HUES6 (cell line): ENCODE results near the gene TRAIP.
"Not testable (repeated sequence)": the region's sequence is repeated elsewhere in the genome, so short reads cannot be mapped to it uniquely, and the experiment has no call there.

Experiments
- H3K27ac ChIP-seq: 2 replicates; pipeline ENCODE4 v1.7.0; 2013; ENCODE audit warnings: low read depth, mild to moderate bottlenecking, low read length, inconsistent platforms
- H3K27me3 ChIP-seq: 2 replicates; pipeline ENCODE4 v1.6.1; 2013; ENCODE audit warnings: low read length; ENCODE audit not compliant: control insufficient read depth, insufficient read depth
- H3K36me3 ChIP-seq: 2 replicates; pipeline ENCODE4 v1.6.1; 2013; ENCODE audit warnings: low read length; ENCODE audit not compliant: control insufficient read depth, insufficient read depth
- H3K4me1 ChIP-seq: 2 replicates; pipeline ENCODE4 v1.6.1; 2013; ENCODE audit warnings: low read length; ENCODE audit not compliant: control insufficient read depth, insufficient read depth
- H3K4me3 ChIP-seq: 2 replicates; pipeline ENCODE4 v1.5.1; 2013; ENCODE audit warnings: low read depth, low read length
- H3K9ac ChIP-seq: one replicate; pipeline ENCODE4 v1.6.1; 2013; ENCODE audit warnings: mild to moderate bottlenecking, low read length
- H3K9me3 ChIP-seq: 2 replicates; pipeline ENCODE4 v1.6.1; 2013; ENCODE audit warnings: low read depth, low read length; ENCODE audit not compliant: control insufficient read depth, insufficient read depth

TRAIP gene

DNA sequence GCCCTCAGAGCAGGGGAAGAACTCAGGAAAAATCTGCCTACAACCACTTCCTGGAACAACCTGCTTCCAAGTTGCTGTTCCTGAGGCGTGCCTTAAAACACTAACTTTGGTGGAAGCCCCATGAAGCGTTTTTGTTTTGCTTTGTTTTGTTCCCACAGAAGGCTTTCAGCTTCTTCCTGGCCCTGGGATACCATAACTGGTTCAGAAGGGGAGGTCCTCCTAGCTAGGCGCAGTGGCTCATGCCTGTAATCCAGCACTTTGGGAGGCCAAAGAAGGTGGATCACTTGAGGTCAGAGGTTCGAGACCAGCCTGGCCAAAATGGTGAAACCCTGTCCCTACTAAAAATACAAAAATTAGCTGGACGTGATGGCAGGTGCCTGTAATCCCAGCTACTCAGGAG, 68.8 kb downstream of the TRAIP start:
- no peaks in the 10 kb centered on the region for H3K9me3 ChIP-seq
- H3K36me3 ChIP-seq, result 0 out of 2 replicates have a peak, but pooled peaks cover 5% of the 10 kb centered on the region
- H3K27ac ChIP-seq, result no peak overlapping the region
- H3K27me3 ChIP-seq, result no peaks in the 10 kb centered on the region
- H3K4me3 ChIP-seq, result no peak overlapping the region
- H3K9ac ChIP-seq, result no peak overlapping the region
- peaks cover 10% of the 10 kb centered on the region for H3K4me1 ChIP-seq

- Histone ChIP-seq H3K27ac (no peak overlapping the region), H3K4me3 (peak overlapping the region; percentile 82), H3K36me3 (0 out of 2 replicates have a peak, but pooled peaks cover 5% of the 10 kb centered on the region), H3K4me1 (peaks cover 10% of the 10 kb centered on the region), H3K9me3 (no peaks in the 10 kb centered on the region), H3K9ac (no peak overlapping the region), H3K27me3 (no peaks in the 10 kb centered on the region)
These were observed 69.2 kb downstream of the TRAIP start for GRCh38 chr3:49787182-49787464.

GRCh38 chr3:49786357-49787181, 69.8 kb downstream of the TRAIP start, which contains the start of gene IP6K1:
IP6K1 (minus strand) TSS chr3:49786542; CDS start chr3:49748040, 38,502 bp downstream.
- H3K36me3 ChIP-seq, result peaks cover 6% of the 10 kb centered on the region
- peak within 1 kb of the TSS; percentile 74 for H3K9ac ChIP-seq
- peak within 1 kb of the TSS; percentile 41; the same call in 1 of the 2 replicates for H3K27ac ChIP-seq
- peaks cover 10% of the 10 kb centered on the region for H3K4me1 ChIP-seq
- peak within 1 kb of the TSS; percentile 82 for H3K4me3 ChIP-seq
- H3K27me3 ChIP-seq, result no peaks in the 10 kb centered on the region
- no peaks in the 10 kb centered on the region for H3K9me3 ChIP-seq

- Histone ChIP-seq H3K27me3 (no peaks in the 10 kb centered on the region), H3K9ac (peak overlapping the region; percentile 74), H3K4me1 (peaks cover 10% of the 10 kb centered on the region), H3K27ac (0 out of 2 replicates have a peak overlapping the region, but pooled peaks have one; percentile 2), H3K9me3 (no peaks in the 10 kb centered on the region), H3K36me3 (peaks cover 10% of the 10 kb centered on the region), H3K4me3 (peak overlapping the region; percentile 82)
These were observed 70.6 kb downstream of the TRAIP start for GRCh38 chr3:49785565-49786356.

DNA sequence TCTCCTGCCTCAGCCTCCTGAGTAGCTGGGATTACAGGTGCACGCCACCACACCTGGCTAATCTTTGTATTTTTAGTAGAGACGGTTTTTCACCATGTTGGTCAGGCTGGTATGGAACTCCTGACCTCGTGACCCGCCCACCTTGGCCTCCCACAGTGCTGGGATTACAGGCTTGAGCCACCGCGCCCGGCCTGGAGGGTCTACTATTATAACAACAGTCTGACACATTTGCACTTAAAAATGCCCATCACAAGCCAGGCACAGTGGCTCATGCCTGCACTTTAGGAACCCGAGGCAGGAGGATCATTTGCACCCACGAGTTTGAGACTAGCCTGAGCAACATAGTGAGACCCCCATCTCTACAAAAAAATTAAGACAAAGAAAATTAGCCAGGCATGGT, 74.1 kb downstream of the TRAIP start:
- not testable (repeated sequence) for H3K4me1 ChIP-seq, H3K27me3 ChIP-seq, H3K27ac ChIP-seq, H3K9ac ChIP-seq, H3K4me3 ChIP-seq, H3K9me3 ChIP-seq
- H3K36me3 ChIP-seq, result peaks cover 17% of the 10 kb centered on the region

DNA sequence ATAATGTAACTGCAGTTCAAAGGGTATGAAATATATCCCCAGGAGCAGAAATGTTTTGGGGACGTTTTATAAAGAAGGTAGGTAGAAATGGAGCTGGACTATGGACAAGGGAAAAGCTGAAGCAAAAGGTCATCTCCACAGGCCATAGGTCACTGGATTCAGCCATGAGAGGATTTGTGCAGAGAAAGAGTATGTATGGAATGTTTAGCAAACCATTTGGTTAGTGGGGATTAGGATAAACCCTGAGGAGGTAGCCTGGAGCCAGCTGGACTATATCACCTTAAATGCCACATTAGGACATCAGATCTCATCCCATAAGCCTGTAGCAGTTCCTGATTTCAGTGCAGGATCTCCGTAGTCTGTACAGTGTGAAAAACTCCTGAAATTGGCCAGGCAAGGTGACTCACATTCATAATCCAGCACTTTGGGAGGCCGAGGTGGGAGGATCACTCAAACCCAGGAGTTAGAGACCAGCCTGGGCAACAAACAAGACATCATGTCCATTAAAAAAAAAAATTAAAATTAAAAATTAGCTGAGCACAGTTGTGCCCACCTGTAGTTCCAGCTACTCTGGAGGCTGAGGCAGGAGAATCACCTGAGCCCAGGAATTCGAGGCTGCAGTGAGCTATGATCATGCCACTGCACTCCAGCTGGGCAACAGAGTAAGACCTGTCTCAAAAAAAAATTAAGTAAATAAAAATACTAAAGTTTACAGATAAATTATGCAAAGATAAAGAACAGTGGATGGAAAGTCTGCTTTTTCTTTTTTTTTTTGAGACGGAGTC, 74.8 kb downstream of the TRAIP start:
- Histone ChIP-seq H3K9ac (no peak overlapping the region), H3K27ac (no peak overlapping the region), H3K4me1 (no peaks in the 10 kb centered on the region), H3K9me3 (no peaks in the 10 kb centered on the region), H3K27me3 (no peaks in the 10 kb centered on the region), H3K36me3 (peaks cover 18% of the 10 kb centered on the region), H3K4me3 (no peak overlapping the region)

GRCh38 chr3:49780975-49781365, 75.4 kb downstream of the TRAIP start:
- not testable (repeated sequence) for H3K9ac ChIP-seq, H3K4me1 ChIP-seq, H3K27ac ChIP-seq, H3K27me3 ChIP-seq, H3K4me3 ChIP-seq, H3K9me3 ChIP-seq
- H3K36me3 ChIP-seq, result peaks cover 21% of the 10 kb centered on the region

- peaks cover 25% of the 10 kb centered on the region for H3K36me3 ChIP-seq
- no peaks in the 10 kb centered on the region for H3K27me3 ChIP-seq
- no peak overlapping the region for H3K9ac ChIP-seq
- H3K9me3 ChIP-seq, result no peaks in the 10 kb centered on the region
- no peak overlapping the region for H3K27ac ChIP-seq
- H3K4me3 ChIP-seq, result no peak overlapping the region
- no peaks in the 10 kb centered on the region for H3K4me1 ChIP-seq
These were observed 76.0 kb downstream of the TRAIP start for GRCh38 chr3:49780080-49780974.

DNA sequence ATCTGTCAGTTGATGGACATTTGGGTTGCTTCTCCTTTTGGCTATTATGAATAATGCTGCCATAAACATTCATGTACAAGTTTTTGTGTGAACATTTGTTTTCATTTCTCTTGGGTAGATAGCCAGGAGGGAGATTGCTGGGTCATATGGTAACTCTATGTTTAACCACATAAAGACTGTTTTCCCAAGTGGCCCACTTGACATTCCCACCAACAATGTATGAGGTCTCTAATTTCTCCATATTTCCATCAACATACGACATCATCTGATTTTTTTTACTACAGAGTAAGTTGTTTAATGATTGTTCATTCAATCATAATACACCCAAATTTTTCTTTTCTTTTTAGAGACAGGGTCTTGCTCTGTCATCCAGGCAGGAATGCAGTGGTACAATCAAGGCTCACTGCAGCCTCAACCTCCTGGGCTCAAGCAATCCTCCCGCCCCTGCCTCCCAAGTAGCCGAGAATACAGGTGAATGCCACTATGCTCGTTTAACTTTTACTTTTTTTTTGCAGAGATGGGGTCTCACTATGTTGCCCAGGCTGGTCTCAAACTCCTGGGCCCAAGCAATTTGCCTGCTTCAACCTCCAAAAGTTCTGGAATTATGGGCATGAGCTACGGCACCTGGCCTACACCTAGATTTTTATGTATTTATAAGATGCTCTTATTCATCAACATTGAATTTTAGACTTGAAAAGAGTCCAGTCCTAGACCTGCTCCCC, 76.8 kb downstream of the TRAIP start:
- no peaks in the 10 kb centered on the region for H3K9me3 ChIP-seq
- no peak overlapping the region for H3K27ac ChIP-seq
- H3K4me1 ChIP-seq, result no peaks in the 10 kb centered on the region
- H3K4me3 ChIP-seq, result no peak overlapping the region
- H3K36me3 ChIP-seq, result peaks cover 25% of the 10 kb centered on the region
- H3K27me3 ChIP-seq, result no peaks in the 10 kb centered on the region
- H3K9ac ChIP-seq, result no peak overlapping the region
